Suppressor macrophage treated with lipopolysaccharide for 1 hour (primary cell): ENCODE data around the gene COL5A1.
A peak's percentile ranks its signal among the peaks of the same experiment; 100 is the strongest.

ENCODE experiments used
- DNase-seq, 3 donors: peaks; one replicate each; pipeline ENCODE4 v3.0.0-alpha.2; 2020 to 2022

The COL5A1 gene

DNA sequence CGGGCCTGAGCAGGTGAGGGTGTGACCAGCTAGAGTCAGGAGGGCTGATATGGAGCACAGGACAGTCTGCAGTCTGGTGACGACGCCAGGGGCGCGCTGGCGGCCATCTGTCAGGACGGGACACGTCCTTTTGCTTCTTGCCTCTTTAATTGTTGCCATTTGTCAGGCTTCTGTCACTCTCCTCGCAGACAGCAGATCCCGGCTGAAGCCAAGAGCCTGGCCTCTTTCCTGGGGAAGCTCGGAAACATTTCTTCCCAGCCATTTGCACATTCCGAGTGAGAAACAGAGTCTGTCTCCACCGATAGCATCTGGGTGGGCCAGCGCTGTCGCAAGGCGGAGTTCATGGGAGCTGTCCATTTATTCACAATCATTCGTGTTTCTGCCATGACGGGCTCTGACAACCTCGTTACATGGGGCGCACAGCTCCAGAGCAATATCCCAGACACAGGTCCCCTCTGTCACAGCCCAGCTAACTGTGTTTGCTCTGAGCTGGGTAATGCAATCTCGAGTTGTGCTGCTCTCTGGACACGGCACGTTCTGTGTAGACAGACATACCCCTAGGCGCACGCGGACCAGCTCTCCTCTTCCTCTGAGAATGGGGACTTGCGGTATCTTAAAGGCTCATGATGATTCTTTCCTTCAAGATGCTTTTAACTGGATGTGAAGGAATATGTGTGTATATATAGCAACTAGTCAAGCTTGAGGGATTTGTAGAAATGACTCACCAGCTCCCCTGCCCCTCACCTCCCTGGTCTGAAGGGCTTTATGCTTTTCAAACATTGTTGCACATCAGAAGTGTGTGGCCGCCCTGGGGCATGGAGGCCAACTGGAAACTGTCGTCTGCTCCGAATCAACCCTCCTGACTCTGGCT lies 133.7 kb downstream of the COL5A1 start:
- no peak for DNase-seq

GRCh38 chr9:134776080-134776796 lies 134.6 kb downstream of the COL5A1 start:
- DNase-seq, result no peak

DNA sequence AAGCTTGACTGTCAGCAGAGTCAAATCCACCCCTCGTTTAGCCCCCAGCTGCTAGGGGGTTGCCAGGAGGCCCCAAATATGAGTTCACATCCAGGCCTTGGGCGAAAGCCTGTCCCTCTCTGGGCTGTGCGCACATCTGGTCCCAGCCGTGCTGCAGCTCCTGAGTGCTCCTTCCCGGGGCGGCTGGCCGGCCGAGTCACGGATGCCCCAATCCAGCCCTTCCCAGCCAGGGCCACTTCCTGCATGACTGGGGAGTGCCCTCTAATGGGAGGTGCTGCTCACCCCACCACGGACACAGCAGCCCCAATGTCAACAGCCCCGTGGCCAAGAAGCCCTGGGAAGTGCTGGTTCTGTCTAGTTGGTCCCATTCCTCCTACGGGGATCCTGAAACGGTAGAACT lies 135.6 kb downstream of the COL5A1 start:
- no peak for DNase-seq

GRCh38 chr9:134778156-134778555 lies 136.6 kb downstream of the COL5A1 start:
- DNase-seq, result no peak

- peak; percentile 40 to 68 (median 60) for DNase-seq
These were observed 137.3 kb downstream of the COL5A1 start for GRCh38 chr9:134778841-134779411.

GRCh38 chr9:134779640-134780039 lies 138.0 kb downstream of the COL5A1 start:
- no peak for DNase-seq

DNA sequence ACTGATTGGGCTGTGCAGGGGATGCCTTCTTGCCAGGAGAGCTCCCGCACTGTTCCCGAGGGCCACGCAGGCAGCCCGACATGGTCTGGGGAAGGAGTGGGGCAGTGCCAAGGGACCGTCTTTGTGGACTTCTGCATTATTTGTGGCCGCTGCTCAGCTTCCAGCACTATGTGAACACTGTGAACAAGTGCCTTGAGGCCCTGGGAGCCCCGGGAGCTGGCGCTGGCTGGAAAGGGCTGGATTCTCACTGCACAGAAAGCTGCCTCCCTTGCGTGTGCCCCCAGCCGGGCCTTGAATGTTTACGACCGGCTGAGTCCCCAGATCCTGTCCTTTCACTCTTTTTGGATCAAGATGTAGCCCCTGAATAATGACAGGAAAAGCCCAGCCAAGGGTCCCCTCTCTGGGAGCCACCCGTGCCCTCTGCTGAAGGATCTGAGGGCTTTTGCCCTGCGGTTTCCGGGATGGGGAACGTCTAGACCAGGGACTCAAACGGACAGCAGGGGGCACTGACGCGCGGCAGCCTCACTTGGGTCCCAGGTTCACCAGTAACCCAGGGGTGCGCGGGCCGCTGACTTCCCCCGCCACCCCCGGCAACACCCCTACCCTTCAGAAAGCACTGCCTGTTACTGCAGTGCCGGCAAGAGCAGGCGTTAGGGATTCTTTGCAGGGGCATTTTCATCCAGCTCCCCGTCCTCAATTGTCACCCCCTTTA lies 140.1 kb downstream of the COL5A1 start:
- DNase-seq, result peak in 2 of 3 donors; percentile 40 to 46

GRCh38 chr9:134782921-134783698 lies 141.5 kb downstream of the COL5A1 start:
- DNase-seq, result no peak

- DNase-seq, result no peak
These were observed 142.1 kb downstream of the COL5A1 start for GRCh38 chr9:134783699-134784039.

- no peak for DNase-seq
These were observed 143.1 kb downstream of the COL5A1 start for GRCh38 chr9:134784577-134785305.

DNA sequence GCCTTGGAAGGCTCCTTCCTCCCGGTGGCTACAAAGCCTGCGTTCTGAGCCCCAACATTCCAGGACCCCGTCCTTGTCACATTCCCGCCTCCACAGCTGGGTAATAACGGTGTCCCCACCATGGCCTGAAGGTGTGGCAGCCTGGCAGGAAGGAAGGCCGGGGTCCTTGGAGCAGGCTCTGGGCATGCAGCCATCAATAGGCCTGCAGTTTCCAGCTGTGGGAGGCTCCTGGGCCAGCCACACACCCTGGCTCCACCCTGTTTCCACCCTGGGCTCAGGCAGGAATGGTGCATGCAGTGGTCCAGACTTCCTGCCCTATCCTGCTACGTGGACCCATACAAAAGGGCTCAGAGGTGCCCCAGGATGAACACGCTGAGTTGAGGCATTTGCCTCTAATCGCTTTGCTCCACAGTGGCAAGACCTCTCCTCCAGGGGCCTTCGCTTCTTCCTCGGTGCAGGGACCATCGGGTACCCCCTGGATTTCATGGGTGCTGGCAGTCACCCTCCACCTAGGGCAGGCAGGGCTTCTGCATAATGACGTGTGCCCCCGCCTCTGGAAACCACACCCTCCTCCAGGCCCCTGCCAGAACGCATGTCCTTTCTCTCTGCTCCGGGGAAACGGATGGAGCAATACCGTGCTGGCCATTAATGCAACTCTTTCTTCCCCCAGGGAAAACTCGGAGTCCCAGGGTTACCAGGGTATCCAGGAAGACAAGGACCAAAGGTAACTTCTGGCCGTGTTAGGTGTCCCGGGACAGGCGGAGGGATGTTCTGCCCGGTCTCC lies 143.9 kb downstream of the COL5A1 start:
- no peak for DNase-seq

GRCh38 chr9:134787601-134788531 lies 146.3 kb downstream of the COL5A1 start:
- DNase-seq, result no peak

DNA sequence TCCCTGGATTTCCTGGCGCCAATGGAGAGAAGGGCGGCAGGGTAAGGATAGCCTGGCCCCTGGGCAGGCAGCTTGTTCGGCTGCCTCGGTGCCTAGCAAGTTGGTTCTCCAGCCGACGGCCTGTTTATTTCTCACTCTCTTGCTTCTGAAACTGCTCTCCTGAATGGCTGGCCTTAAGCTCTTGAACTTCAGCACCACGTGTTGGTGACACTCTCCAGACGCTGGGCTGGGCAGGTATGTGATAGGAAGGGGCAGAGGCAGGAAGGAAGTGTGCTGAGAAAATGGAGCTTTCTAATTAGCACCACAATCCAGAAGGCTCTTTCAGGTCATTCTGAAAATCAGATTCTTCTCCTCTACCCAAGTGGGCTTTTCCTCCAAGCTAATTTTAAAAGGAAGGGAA lies 147.6 kb downstream of the COL5A1 start:
- DNase-seq, result no peak

- DNase-seq, result no peak
These were observed 149.4 kb downstream of the COL5A1 start for GRCh38 chr9:134791009-134791408.

GRCh38 chr9:134792627-134793026 lies 151.0 kb downstream of the COL5A1 start:
- no peak for DNase-seq

DNA sequence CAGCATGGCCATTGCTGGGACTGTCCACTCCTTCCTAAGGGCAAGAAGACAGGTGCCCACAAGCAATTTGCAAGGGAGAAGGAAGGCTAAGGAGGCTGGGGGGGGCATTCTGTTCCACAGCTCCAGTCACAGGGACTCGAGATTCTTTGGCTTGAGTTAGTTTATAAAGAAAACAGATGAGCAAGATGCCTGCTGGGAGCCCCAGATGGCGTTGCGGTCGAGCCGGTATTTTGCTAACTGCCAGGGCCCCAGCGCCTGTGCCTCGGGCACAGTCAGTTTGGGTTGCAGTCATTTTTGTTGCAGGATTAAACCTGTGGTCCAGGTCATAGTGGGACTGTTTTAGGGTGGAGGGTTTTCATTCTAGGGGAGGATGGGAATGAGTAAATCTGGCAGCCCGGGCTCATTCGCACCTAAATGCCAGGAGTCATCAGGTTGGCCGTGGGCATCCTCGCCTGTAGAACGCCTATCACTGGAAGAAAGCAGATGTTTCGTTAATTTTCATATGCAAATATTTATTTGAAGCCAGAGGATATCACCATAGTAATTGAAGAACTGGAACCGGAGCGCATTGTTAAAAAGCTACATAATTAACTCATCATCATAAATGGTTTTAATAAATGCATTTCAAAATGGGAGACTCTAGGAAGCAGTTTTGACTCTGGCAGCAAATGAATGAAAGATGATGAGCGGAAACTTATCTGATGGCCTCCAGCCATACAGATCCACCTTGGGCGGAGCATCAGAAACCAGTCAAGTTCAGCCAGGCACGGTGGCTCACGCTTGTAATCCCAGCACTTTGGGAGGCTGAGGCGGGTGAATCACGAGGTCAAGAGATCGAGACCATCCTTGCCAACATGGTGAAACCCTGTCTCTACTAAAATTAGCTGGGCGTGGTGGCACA lies 151.9 kb downstream of the COL5A1 start:
- no peak for DNase-seq

DNA sequence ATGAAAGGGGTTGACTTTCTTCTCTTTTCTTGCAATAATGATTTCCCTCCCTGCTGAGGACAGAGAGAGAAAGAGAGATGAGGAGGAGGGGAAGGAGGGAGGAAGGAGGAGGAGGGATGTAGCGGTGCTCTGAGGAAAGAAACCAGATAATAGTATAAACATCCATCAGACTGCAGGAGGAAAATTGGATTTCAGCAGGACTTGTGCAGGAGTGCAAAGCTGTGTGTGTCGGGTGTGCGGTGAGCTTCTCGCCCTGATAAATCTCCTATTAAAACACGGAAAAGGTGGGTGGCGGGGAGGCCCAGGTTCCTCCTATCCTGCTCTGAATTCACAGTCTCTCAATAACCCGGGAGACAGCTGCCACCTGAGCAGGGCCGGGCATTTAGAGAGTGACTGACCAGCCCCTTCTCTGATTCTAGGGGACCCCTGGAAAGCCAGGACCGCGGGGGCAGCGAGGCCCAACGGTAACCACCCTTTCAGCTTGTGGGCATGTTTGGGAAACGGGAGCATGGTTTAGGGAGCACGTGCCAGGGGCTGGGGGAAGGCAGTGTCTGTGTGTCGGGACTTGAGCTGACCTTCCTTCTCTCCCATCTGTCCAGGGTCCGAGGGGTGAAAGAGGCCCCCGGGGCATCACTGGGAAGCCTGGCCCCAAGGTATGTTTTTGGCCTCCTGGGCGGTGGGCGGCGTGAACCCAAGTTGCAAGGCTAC lies 153.2 kb downstream of the COL5A1 start:
- DNase-seq, result no peak

DNA sequence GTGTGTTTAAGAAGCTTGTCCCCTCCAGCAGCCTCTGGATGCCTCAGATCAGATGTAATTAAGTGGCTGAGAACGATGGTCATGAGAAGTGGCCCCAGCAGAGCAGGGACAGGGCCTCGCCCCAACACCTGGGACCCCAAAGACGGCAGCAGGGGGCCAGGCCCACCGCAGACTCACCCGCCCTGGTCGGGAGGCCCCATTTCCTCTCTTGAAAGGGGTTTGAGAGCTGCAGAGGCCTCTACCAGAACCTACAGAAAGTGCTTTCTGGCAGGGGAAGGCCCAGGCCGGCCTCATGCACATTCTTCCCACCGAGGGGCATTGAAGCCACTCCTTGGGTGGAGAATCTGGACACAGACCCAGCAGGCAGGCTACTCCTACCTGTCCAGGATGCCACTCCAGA lies 153.8 kb downstream of the COL5A1 start:
- no peak for DNase-seq
